Stimulated activated CD4-positive, alpha-beta T cell treated with anti-CD3 and anti-CD28 coated beads, Interleukin-4, amount 100 ng/mL, for 24 hours (primary cell): ENCODE data around the gene BIRC7.
"Not testable (repeated sequence)": the region's sequence is repeated elsewhere in the genome, so short reads cannot be mapped to it uniquely, and the experiment has no call there.

Experiments used
- DNase-seq: peaks from one replicate; pipeline ENCODE4 v3.0.0-alpha.2; 2020

BIRC7 gene

GRCh38 chr20:63249891-63250290, 14.2 kb downstream of the BIRC7 start:
- no peak for DNase-seq

DNA sequence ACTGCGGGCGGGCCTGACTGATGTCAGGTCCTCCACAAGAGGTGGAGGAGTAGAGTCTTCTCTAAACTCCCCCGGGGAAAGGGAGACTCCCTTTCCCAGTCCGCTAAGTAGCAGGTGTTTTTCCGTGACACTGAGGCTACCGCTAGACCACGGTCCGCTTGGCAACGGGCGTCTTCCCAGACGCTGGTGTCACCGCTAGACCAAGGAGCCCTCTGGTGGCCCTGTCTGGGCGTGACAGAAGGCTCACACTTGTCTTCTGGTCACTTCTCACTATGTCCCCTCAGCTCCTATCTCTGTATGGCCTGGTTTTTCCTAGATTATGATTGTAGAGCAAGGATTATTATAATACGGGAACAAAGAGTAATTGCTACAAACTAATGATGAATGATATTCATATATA, 15.6 kb downstream of the BIRC7 start:
- DNase-seq = not testable (repeated sequence)

DNA sequence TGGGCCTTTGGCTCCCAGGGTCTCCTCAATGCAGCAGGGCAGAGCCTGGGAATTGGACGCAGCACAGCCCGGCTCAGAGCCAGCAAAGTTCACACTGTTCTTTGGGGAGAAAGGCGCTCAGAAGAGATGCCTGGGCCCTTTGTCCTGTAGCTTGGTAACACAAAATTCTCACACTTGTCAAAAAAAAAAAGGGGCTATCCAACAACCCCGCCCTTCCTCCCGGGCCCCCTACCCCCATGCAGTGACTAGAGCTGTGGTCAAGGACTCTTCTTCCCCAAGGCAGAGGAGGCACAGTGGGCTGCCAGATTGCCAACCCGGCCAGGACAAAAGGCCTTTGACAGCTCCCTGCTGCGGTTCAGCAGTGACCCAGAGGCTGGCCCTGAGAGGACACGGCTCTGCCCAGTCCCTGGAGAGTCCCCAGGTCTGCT, 16.6 kb downstream of the BIRC7 start:
- DNase-seq = no peak

- no peak for DNase-seq
Measured at GRCh38 chr20:63253065-63253437, 17.3 kb downstream of the BIRC7 start.

DNA sequence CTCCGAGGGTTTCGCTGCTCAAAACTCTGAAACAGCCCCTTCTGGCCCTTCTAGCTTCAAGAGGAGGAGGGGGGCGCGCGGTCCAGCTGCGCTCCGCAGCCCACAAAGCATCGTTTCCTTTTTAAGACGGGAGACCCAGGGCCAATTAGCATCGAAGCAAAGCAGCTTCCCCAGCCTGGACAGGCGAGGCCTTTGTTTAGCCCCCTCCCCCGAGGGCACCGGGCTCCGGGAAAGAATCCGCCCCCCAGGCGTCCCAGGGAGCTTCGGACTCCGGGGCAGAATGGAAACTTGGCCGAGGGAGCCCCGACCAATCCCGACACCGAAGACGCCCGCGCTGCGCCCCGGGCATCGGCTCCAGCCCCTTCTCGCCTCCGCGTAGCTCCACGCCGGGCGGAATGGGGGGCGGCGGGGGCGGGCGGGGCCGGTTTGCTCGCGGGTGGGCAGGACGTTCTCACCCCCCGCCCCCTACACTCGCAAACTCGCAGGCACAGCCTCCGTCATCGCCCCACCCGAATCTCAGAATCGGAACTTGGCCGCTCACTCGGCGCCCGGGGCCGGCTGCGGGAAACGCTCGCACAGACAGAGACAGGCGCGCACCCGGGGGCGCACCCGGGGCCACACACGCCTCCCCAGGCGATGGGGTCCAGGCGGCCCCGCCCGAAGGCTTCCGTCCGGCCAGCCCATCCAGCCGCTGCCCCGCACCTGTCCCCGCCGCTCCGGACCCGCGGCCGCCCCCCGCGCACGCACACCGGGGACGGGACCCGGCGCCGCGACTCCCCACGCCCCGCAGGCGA, 17.9 kb downstream of the BIRC7 start:
- no peak for DNase-seq

DNA sequence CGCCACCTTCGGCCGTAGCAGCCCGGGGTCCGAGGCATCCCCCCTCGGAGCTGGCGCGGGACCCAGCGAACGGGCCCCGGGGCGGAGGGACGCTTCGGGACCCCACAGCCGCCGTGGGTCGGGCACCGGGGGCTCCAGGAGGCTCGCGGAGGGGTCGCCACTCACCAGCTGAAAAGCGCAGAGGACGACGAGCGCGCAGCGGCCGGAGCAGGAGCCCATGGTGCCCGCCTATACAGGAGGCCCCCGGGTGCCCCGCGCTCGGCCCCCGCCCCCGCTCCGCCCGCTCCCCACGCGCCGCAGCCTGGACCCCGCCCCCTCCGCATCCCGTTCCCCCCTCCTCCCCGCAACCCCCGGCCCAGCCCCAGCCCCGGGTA, 18.5 kb downstream of the BIRC7 start, which contains the start of gene NKAIN4:
NKAIN4 (minus strand) TSS at position 232 of the 374 bp plus-strand sequence; CDS start at position 219, 13 bp downstream.
- no peak for DNase-seq

DNA sequence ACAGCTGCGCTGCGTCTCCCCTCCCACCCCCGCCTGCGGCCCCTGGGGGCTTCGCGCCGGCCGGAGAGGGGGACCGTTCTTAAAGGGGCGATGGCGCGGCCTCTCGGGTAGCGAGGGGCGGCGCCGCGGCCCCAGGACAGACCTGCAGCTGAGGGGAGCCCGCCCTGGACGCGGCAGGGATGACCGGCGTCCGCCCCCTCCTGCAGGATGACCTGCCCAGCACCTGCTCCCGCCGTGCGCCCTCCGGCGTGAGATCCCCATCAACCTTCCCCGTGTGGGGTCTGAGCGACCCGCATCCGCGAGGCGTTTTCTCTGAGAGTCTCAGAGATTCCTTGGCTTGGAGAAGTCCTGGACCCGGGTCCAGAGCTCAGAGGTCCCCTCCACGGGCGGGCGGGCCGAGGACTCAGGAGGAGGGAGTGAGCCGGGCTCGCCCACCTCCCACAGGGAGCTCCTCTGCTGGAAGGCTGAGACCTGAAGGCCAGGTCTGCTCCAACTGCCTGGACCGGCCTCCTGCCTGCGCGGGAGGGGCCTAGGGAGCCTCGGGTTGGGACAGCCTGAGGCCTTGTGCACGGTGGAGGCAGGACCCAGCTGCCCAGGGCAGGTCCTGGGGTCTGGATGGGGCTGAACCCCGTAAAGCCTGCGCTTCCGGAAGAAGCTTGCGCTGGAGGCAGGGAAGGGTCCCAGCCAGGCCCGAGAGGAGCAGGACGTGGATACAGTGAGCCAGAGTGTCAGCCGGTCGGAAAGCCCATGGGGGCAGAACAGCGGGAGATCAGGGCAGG, 19.1 kb downstream of the BIRC7 start:
- no peak for DNase-seq

DNA sequence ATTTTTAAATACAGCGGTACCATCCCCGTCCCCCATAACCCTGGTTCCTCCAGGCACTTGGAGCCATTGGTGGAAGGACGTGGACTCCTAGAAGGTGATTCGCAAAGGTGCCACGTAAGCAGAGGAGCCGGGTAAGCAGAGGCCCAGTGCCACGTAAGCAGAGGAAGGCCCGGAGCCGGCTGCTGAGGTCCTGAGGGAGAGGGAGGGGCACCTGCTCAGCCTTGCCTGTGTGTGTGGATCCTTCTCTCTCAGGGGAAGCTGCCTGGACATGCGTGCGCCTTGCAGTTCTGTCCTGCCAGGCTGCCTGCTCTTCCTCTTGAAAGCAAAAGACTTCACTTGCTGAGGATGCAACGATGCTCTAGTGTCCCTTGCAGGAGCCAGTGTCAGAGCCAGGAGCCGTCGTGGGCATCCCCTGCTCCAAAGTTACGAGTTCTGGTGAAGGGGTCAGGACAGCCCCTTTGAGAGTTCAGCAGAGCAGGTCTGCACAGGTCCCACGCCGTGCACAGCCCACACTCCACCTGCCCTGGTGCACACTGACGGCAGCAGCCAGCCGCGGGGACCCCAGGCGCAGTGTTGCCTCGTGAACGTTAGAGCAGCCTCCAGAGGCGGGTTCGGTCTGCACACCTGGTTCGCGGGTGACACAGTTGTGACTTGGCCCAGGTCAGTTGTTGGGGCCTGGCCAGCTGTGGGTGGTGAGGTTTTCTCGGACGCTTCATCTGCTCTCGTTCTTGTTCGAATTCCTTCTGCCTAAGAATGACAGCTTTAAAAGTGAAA, 20.4 kb downstream of the BIRC7 start:
- no peak for DNase-seq

GRCh38 chr20:63256954-63257353, 21.2 kb downstream of the BIRC7 start:
- no peak for DNase-seq

DNA sequence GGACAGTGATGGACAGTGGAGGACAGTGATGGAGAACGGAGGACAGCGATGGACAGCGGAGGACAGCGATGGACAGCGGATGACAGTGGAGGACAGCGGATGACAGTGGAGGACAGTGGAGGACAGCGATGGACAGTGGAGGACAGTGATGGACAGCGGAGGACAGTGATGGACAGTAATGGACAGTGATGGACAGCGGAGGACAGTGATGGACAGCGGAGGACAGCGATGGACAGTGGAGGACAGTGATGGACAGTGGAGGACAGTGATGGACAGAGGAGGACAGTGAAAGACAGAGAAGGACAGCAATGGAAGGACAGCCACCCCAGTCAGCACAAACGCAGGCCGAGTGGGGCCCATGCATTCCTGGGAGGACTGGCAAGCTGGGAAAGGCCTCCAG, 21.9 kb downstream of the BIRC7 start:
- DNase-seq = no peak

DNA sequence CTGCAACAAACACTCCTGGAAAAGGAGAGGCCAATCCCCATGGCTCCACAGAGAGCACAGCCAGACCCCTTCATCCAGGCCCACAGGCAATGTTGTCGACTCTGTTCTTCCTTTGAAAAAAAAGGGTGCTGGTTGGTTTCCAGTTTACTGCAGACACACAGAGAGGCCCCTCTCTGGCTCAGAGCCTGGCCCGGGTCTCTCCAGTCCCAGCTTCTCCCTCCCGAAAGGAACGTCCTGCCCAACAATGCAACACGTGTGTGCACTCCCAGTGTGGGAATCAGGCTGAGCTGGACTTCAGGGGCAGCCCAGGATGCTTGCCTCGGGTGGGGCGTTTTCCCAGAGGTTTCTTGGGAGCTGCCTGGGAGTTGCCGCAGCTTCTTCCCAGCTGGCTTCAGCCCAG, 23.1 kb downstream of the BIRC7 start:
- DNase-seq = no peak

DNA sequence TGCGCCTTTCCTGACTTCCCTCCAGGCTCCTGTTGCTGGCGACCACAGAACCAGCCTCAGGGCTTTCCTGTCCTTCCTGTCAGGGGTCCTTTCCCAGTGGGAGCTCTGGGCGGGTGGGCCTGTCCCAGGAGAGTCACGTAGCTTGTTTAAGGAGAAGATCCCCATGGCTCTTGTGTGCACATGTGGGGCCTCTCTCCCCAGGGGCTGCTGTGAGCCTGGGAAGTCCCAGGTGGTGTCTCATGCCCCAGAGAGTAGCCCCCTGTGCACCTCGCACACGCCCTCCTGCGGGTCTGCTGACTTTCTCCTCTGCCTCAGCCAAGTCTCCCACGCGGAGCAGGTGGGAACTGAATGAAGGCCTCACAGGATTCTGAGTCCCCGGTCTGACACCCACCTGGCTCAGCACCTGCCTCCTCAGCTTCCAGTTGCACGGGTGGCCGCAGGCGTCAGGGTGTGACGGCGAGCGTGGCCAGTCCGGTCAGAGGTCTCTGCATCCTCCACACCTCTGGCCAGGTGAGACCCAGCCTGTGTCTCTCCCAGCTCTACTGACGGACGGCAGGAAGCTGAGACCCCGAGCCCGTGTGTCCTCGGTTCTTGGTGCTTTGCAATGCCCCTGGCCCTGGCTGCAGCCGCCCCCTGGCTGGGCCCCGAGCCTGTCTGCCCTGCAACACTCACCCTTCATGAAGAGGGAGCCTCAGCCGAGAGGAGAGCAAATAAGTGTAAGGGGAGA, 24.2 kb downstream of the BIRC7 start:
- no peak for DNase-seq

DNA sequence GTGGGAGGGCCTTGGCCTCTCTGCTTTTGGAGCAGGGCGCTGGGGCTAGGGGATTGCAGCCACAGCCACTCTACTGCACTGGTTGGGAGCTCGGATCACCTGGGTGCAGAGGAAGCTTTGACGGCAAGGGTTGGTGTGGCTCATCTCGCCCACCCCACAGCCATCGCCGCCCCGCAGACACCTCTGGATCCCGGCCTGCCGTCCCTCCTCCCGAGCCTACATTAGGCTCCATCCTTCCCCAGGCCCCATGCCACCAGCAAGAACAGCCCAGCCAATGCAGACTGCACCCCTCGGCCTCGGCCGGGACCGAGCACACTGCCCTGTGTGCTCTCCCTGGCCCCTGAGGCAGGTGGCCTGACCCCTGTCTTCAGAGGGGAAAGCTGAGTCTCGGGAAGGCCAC, 24.8 kb downstream of the BIRC7 start:
- no peak for DNase-seq

- DNase-seq = no peak
Measured at GRCh38 chr20:63261060-63261794, 25.5 kb downstream of the BIRC7 start.

DNA sequence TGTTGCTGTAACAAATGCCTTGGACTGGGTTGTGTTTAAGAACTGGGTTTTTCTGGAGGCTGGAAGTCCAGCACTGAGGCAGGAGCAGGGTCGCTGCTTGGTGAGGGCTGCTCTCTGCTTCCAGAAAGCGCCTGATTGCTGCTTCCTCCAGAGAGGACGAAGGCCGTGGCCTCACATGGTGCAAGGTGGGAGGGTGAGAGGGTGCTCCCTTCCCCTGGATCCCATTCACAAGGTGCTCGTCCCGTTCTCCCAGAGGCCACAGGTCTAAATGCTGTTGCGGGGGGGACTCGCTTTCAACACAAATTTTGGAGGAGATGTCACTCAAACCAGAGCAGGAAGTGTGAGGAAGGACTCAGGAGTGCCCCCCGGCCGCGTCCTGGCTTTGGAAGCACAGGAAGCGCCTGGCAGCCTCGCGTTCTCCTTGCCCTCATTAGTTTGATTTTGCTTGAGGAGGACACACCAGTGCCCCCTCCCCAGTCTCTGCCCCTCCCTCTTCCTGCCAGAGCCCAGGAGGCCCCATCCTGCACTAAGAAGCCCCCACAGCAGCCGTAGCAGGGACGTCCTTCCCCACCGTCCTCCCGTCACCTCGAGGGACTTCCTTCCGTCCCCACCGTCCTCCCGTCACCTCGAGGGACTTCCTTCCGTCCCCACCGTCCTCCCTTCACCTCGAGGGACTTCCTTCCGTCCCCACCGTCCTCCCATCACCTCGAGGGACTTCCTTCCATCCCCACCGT, 26.3 kb downstream of the BIRC7 start:
- no peak for DNase-seq

GRCh38 chr20:63262836-63263235, 27.1 kb downstream of the BIRC7 start:
- DNase-seq = no peak

GRCh38 chr20:63264000-63264399, 28.3 kb downstream of the BIRC7 start:
- DNase-seq = no peak

DNA sequence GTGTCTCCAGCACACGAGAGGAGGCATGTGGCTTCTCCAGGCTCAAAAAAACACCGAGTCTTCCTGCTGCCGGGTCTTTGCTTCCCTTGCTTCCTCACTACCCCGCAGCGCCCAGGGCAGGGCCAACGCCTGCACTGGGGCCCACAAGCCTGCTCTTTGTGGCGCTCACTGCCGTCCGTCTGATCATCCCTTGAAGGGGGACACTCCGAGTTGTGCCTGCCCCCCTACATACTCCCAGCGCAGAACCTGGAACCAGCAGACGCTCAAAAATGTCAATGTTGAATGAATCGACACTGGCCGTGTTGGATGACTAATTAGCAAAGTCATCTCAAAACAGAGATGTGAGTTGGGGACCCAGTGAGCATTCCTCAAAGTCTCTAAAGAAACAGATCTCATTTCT, 28.8 kb downstream of the BIRC7 start:
- no peak for DNase-seq

DNA sequence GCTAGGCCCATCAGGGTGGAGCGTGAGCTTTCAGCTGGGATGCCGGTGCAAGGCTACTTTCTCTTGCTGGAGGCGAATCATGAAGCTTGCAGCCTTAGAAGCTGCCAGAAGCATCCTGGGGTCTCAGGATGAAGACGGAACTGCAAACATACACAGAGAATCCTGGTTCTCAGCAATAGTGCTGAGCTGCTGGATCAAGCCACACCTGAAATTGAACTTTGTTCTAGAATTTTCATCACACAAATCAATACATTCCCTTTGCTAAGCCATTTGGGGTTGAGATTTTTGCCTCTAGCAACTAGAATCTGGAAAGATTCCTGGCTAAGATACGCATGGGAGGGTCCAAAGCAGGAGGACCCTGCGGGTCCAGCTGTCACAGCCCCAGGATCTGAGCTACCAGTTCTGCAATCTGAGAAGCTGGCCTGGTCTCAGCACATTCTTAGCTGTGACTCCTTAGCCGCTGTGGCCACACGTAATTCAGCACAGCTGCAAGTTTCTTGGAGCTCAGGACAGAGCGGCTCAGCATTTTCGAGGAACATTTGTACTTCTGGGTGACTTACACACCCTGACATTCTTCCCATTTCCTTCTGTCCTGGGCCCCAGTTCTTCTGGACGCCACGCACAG, 30.3 kb downstream of the BIRC7 start:
- no peak for DNase-seq

GRCh38 chr20:63267691-63268090, 32.0 kb downstream of the BIRC7 start:
- no peak for DNase-seq

GRCh38 chr20:63268256-63268655, 32.6 kb downstream of the BIRC7 start:
- DNase-seq = no peak
